BLaER1 treated with 17β-estradiol and CSF1 and Interleukin-3, amounts not matched to agents 10 nM and 100 nM (cell line): Measurements from ENCODE around the gene ZNF768.

ENCODE experiments used
- H3K27ac ChIP-seq, 11 experiments: shearing (Covaris generic); formaldehyde crosslinking; 2 replicates each; pipeline ENCODE4 v1.8.1; 2022
- H3K27me3 ChIP-seq, 11 experiments: shearing (Covaris generic); formaldehyde crosslinking; 2 replicates each; pipeline ENCODE4 v1.8.1; 2022
- H3K36me3 ChIP-seq, 11 experiments: shearing (Covaris generic); formaldehyde crosslinking; 2 replicates each; pipeline ENCODE4 v1.8.1; 2022
- H3K4me1 ChIP-seq, 10 experiments: shearing (Covaris generic); formaldehyde crosslinking; 2 replicates each; pipeline ENCODE4 v1.8.1; 2022
- H3K4me2 ChIP-seq, 11 experiments: shearing (Covaris generic); formaldehyde crosslinking; 2 replicates each; pipeline ENCODE4 v1.8.1; 2022
- H3K4me3 ChIP-seq, 10 experiments: shearing (Covaris generic); formaldehyde crosslinking; 2 replicates each; pipeline ENCODE4 v1.8.1; 2022
- H3K9ac ChIP-seq, 11 experiments: shearing (Covaris generic); formaldehyde crosslinking; 2 replicates each; pipeline ENCODE4 v1.8.1; 2022
- H3K9me3 ChIP-seq, 11 experiments: shearing (Covaris generic); formaldehyde crosslinking; replicated peaks in 1 of 11; 2 replicates each; pipeline ENCODE4 v1.8.1; 2022
- H4K20me1 ChIP-seq, 11 experiments: shearing (Covaris generic); formaldehyde crosslinking; 2 replicates each; pipeline ENCODE4 v1.8.1; 2022
- Cebpa-rat ChIP-seq, 11 experiments: shearing (Covaris generic); IDR thresholded peaks; 2 replicates each; pipeline ENCODE4 v1.8.1; 2022

Gene ZNF768

DNA sequence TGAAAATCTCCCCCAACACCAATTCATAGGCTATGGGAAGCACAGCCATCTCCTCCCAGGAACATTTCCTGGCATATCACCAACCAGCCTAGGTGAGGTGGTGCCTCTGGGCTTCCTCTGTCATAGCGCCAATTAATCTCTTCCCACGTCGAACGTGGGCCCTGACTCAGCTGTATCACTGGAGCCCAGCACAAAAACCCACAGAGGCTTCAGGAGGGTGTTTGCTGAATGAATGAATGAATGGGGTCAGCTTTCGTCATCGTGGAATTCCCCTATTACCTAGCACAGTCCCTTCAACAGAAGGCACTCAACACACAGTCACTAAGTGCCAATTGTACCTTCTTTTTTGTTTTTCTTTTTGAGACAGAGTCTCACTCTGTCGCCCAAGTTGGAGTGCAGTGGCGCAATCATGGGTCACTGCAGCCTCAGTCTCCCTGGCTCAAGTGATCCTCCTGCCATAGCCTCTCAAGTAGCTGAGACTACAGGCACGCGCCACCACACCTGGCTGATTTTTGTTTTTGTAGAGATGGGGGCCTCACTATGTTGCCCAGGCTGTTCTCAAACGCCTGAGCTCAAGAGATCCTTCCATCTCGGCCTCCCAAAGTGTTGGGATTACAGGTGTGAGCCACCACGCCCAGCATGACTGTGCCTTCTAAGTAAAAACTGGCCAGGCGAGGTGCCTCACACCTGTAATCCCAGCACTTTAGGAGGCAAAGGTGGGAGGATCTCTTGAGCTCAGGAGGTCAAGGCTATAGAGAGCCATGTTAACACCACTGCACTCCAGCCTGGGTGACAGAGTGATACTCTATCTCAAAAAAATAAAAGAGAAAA, 41.0 kb upstream of the ZNF768 start:
- peak overlapping the region; percentile 73 to 99 (median 96) for H3K27ac ChIP-seq
- peaks cover 0 to 7% (median 1%) of the 10 kb centered on the region in 11 experiments; a peak in 13 of 22 replicates for H3K27me3 ChIP-seq
- peak overlapping the region; percentile 93 to 100 (median 99) for H3K4me2 ChIP-seq
- H3K36me3 ChIP-seq, result no peaks in the 10 kb centered on the region; a peak in 1 of 22 replicates
- H3K9me3 ChIP-seq, result no peaks in the 10 kb centered on the region
- peak overlapping the region; percentile 58 to 98 (median 80); a peak in 21 of 22 replicates for H3K9ac ChIP-seq
- peak overlapping the region in 3 of 10 experiments; percentile 9 to 39 (median 33); a peak in 6 of 20 replicates for H3K4me3 ChIP-seq
- TF ChIP-seq Cebpa-rat (IDR thresholded peaks at IDR 0.05), result no peak
- H3K4me1 ChIP-seq, result peaks cover 45 to 62% (median 52%) of the 10 kb centered on the region in 10 experiments
- H4K20me1 ChIP-seq, result no peaks in the 10 kb centered on the region

DNA sequence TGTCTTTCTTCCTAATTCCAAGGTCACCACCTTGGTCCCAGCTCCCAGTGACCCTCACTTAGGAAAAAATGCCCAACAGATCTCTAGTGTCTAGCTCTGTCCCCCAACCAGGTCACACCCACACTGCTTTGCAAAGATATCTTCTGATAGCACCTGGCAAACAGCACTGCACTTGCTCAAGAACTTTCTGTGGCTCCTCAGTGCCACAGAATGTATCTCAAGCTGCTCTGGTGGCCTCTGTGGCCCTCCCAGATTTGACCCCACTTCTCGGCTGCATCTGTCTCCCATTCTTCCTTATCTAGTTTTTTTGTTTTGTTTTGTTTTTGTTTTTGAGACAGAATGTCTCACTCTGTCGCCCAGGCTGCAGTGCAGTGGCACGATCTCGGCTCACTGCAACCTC, 40.2 kb upstream of the ZNF768 start:
- no peaks in the 10 kb centered on the region; a peak in 1 of 22 replicates for H3K36me3 ChIP-seq
- peaks cover 47 to 67% (median 58%) of the 10 kb centered on the region in 10 experiments for H3K4me1 ChIP-seq
- peak overlapping the region in 6 of 11 experiments; percentile 95 to 100 (median 99); a peak in 7 of 22 replicates for H3K4me2 ChIP-seq
- H3K9ac ChIP-seq, result peak overlapping the region in 2 of 11 experiments; percentile 26 to 41; a peak in 2 of 22 replicates
- H3K27ac ChIP-seq, result peak overlapping the region in 8 of 11 experiments; percentile 18 to 99 (median 97); a peak in 15 of 22 replicates
- no peak for TF ChIP-seq Cebpa-rat (IDR thresholded peaks at IDR 0.05)
- H3K9me3 ChIP-seq, result no peaks in the 10 kb centered on the region
- no peak overlapping the region for H3K4me3 ChIP-seq
- H3K27me3 ChIP-seq, result peaks cover 0 to 15% (median 10%) of the 10 kb centered on the region in 11 experiments; a peak in 19 of 22 replicates
- H4K20me1 ChIP-seq, result no peaks in the 10 kb centered on the region

DNA sequence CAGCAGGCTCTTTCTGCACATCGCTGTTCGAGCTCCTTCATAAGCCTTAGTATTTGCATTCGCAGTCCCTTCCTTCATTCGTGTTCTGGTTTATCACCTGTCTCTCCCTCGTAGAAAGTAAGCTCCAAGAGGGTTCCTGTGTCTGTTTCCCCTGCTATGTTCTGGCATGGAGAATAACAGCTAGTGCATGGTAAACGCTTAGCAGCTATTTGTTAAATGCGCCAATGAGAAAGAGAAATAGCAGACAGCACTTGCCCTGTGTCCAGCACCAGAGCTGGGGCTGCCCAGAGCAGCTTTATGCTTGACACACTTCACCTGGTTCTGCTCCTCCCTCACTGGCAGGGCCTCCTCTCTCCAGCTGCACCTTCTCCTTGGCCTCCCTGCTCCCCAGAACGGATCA, 39.6 kb upstream of the ZNF768 start:
- Histone ChIP-seq H3K36me3 (no peaks in the 10 kb centered on the region; a peak in 1 of 22 replicates), H3K4me2 (peak overlapping the region in 4 of 11 experiments; percentile 99 to 100 (median 99); a peak in 4 of 22 replicates), H3K9ac (peak overlapping the region in 2 of 11 experiments; percentile 26 to 41; a peak in 2 of 22 replicates), H3K27ac (peak overlapping the region in 7 of 11 experiments; percentile 18 to 99 (median 98); a peak in 11 of 22 replicates), H4K20me1 (no peaks in the 10 kb centered on the region), H3K27me3 (peaks cover 5 to 20% (median 15%) of the 10 kb centered on the region in 11 experiments; a peak in 21 of 22 replicates), H3K4me3 (no peak overlapping the region), H3K9me3 (no peaks in the 10 kb centered on the region), H3K4me1 (peaks cover 50 to 69% (median 60%) of the 10 kb centered on the region in 10 experiments)
- no peak for TF ChIP-seq Cebpa-rat (IDR thresholded peaks at IDR 0.05)

DNA sequence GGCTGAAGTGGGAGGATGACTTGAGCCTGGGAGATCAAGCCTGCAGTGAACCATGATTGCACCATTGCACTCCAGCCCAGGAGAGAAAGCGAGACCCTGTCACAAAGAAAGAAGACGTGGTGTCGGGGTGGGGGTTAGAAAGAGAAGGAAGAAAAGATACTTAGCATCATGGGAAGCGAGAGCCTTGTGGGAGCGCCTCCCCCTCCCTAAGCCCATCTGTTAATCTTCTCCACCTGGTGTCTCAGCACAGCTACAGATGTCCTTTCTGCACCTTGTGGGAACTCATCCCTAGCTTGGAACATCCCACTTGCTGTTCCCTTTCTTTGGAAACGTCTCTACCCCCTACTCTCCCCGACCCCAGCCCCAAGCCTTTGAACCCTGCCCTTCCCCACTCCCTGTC, 39.2 kb upstream of the ZNF768 start:
- H3K9ac ChIP-seq, result no peak overlapping the region
- H3K36me3 ChIP-seq, result no peaks in the 10 kb centered on the region; a peak in 1 of 22 replicates
- peaks cover 8 to 25% (median 20%) of the 10 kb centered on the region in 11 experiments; a peak in 21 of 22 replicates for H3K27me3 ChIP-seq
- no peak for TF ChIP-seq Cebpa-rat (IDR thresholded peaks at IDR 0.05)
- H3K4me2 ChIP-seq, result no peak overlapping the region
- no peak overlapping the region for H3K4me3 ChIP-seq
- H4K20me1 ChIP-seq, result no peaks in the 10 kb centered on the region
- H3K27ac ChIP-seq, result peak overlapping the region in 2 of 11 experiments; percentile 96 to 99; a peak in 2 of 22 replicates
- H3K4me1 ChIP-seq, result peaks cover 48 to 69% (median 60%) of the 10 kb centered on the region in 10 experiments
- H3K9me3 ChIP-seq, result no peaks in the 10 kb centered on the region

DNA sequence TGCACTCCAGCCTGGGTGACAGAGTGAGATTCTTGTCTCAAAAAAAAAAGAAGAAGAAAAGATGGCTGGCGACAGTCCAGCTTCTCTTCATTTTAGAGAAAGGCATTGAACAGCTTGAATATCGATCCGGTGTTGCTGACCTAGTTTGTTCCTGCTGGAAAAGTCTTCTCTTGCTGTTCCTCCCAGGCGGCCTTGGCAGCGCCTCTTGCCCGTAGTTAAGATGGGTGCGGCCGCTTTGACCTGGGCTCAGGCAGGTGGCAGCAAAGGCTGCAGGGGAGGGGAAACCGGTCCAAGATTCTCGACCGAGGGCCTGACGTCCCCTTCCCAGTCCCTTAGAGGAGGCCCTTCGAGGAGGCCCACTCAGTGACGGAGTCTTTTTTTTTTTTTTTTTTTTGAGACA, 35.7 kb upstream of the ZNF768 start:
- Histone ChIP-seq H3K27ac (peak overlapping the region; percentile 66 to 83 (median 73)), H3K36me3 (no peaks in the 10 kb centered on the region), H3K9ac (peak overlapping the region; percentile 53 to 81 (median 76); a peak in 20 of 22 replicates), H3K4me3 (peak overlapping the region in 9 of 10 experiments; percentile 49 to 70 (median 58); a peak in 14 of 20 replicates), H3K9me3 (no peaks in the 10 kb centered on the region), H3K27me3 (peaks cover 8 to 40% (median 31%) of the 10 kb centered on the region in 11 experiments; a peak in 21 of 22 replicates), H3K4me2 (peak overlapping the region; percentile 74 to 98 (median 90)), H3K4me1 (peaks cover 29 to 56% (median 44%) of the 10 kb centered on the region in 10 experiments), H4K20me1 (no peaks in the 10 kb centered on the region)
- TF ChIP-seq Cebpa-rat (IDR thresholded peaks at IDR 0.05), result no peak

DNA sequence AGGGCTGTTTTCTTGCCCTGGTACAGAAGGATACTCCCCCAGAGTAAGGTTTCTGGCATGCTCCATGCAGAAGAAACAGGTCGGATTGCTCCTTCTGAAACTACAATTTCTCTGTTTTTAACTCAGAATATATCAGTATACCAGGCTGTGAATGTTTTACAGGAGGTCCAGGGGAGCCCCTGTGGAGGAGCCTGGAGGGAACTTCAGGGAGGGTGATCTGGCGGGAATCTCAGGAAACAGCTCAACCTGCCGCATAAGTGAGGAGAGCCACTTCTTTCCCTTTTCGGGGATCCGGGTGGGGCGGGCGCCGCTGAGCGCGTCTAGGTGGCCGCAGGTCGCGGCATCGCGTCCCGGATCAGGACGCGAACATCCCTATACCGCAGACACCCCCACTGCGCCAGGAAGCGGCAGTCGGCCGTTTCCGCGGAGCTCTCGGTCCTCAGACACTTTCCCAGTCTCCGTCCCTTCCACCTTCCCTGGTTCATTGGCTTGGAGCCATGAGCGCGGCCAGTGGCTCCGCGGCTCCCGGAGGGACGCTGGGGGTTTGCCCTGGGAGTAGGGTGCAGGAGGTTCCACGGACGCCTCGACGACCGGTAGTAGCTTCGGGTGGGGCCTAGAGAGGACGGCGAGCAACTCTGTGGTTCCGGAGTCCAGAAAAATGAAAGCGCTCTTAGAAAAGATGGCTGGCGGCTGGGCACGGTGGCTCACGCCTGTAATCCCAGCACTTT, 34.9 kb upstream of the ZNF768 start:
- Histone ChIP-seq H3K4me3 (peak overlapping the region; percentile 49 to 70 (median 56)), H3K4me2 (peak overlapping the region; percentile 74 to 98 (median 90)), H3K9ac (peak overlapping the region; percentile 53 to 81 (median 76)), H3K27ac (peak overlapping the region; percentile 66 to 83 (median 73)), H4K20me1 (no peaks in the 10 kb centered on the region), H3K36me3 (peaks cover 0 to 3% (median 2%) of the 10 kb centered on the region in 11 experiments; a peak in 9 of 22 replicates), H3K4me1 (peaks cover 36 to 56% (median 48%) of the 10 kb centered on the region in 10 experiments), H3K27me3 (peaks cover 8 to 40% (median 31%) of the 10 kb centered on the region in 11 experiments; a peak in 21 of 22 replicates), H3K9me3 (no peaks in the 10 kb centered on the region)
- no peak for TF ChIP-seq Cebpa-rat (IDR thresholded peaks at IDR 0.05)

DNA sequence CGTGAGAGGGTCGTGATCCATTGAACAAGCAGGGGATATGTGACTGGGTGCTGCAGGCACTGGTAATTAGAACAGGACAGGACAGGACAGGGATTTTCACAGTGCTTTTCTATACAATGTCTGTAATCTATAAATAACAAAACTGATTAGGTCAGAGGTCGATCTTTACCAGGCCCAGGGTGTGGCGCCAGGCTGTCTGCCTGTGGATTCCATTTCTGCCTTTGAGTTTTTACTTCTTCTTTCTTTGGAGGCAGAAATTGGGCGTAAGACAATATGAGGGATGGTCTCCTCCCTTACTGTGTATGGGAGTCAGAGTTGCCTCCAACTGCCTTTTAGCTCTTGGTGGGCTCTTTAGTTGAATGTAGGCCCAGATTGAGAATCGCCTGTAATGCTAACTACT, 33.3 kb upstream of the ZNF768 start:
- peak overlapping the region in 1 of 11 experiments; percentile 2; a peak in 2 of 22 replicates for H3K9ac ChIP-seq
- H3K27ac ChIP-seq, result peak overlapping the region in 9 of 11 experiments; percentile 1 to 96 (median 93); a peak in 14 of 22 replicates
- H3K27me3 ChIP-seq, result peaks cover 8 to 40% (median 31%) of the 10 kb centered on the region in 11 experiments; a peak in 21 of 22 replicates
- H3K9me3 ChIP-seq, result no peaks in the 10 kb centered on the region
- no peak for TF ChIP-seq Cebpa-rat (IDR thresholded peaks at IDR 0.05)
- H3K4me3 ChIP-seq, result no peak overlapping the region
- peaks cover 15 to 19% (median 17%) of the 10 kb centered on the region in 11 experiments for H3K36me3 ChIP-seq
- H4K20me1 ChIP-seq, result peaks cover 0 to 10% (median 0%) of the 10 kb centered on the region in 11 experiments; a peak in 6 of 22 replicates
- H3K4me1 ChIP-seq, result peaks cover 38 to 65% (median 55%) of the 10 kb centered on the region in 10 experiments
- H3K4me2 ChIP-seq, result peak overlapping the region in 9 of 11 experiments; percentile 51 to 98 (median 80); a peak in 15 of 22 replicates

DNA sequence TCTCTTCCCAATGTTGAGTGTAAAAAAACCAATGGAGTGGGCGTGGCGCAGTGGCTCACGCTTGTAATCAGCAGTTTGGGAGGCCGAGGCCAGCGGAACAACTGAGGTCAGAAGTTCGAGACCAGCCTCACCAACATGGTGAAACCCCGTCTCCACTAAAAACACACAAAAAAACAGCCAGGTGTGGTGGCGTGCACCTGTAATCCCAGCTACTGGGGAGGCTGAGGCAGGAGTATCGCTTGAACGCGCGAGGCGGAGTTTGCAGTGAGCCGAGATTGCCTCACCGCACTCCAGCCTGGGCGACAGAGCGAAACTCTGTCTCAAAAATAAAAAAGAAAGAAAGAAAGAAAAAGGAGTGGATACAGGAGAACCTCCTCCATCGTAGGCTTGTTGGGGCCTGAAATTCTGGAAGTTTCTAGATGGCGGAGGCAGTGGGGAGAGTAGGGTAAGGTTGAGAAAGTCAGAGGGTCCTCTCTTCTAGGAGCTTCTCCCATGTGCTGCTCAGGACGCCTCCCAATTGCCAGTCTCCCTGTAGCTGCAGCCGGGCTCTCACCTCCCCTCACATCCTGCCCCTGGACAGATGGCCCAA, 32.5 kb upstream of the ZNF768 start:
- Histone ChIP-seq H3K4me3 (peak overlapping the region in 8 of 10 experiments; percentile 21 to 96 (median 83); a peak in 10 of 20 replicates), H4K20me1 (peaks cover 0 to 16% (median 0%) of the 10 kb centered on the region in 11 experiments; a peak in 7 of 22 replicates), H3K9ac (peak overlapping the region; percentile 49 to 98 (median 93); a peak in 20 of 22 replicates), H3K36me3 (peaks cover 21 to 27% (median 25%) of the 10 kb centered on the region in 11 experiments), H3K9me3 (no peaks in the 10 kb centered on the region), H3K4me2 (peak overlapping the region; percentile 51 to 98 (median 66)), H3K4me1 (peaks cover 41 to 73% (median 59%) of the 10 kb centered on the region in 10 experiments), H3K27ac (peak overlapping the region; percentile 45 to 96 (median 94); a peak in 21 of 22 replicates), H3K27me3 (peaks cover 8 to 40% (median 31%) of the 10 kb centered on the region in 11 experiments; a peak in 21 of 22 replicates)
- no peak for TF ChIP-seq Cebpa-rat (IDR thresholded peaks at IDR 0.05)
